Neural progenitor cell (in vitro differentiated cells): ENCODE results near the gene MAPKBP1. TPM values are rescaled to one million over a fixed set of nuclear protein-coding genes. Genes with fewer than 3 reads are reported as not detected.

Source experiments
- DNase-seq: peaks from one replicate; pipeline ENCODE4 v3.0.0-alpha.2; 2016; ENCODE audit warnings: low spot score
- H2AFZ ChIP-seq: fragments of 200-600 bp; sonication (generic); replicated peaks from 2 replicates; pipeline ENCODE4 v1.6.1; 2016; ENCODE audit warnings: antibody characterized with exemption
- H3F3A ChIP-seq: fragments of 200-600 bp; sonication (generic); 2 replicates; pipeline ENCODE4 v1.6.1; 2016; ENCODE audit warnings: antibody characterized with exemption, low read depth
- H3K27ac ChIP-seq: fragments of 200-600 bp; sonication (generic); 2 replicates; pipeline ENCODE4 v1.5.1; 2016; ENCODE audit warnings: mild to moderate bottlenecking
- H3K27me3 ChIP-seq: fragments of 200-600 bp; sonication (generic); 2 replicates; pipeline ENCODE4 v1.6.1; 2016; ENCODE audit warnings: mild to moderate bottlenecking, moderate library complexity
- H3K36me3 ChIP-seq: fragments of 200-600 bp; sonication (generic); 2 replicates; pipeline ENCODE4 v1.5.1; 2016
- H3K4me1 ChIP-seq: fragments of 200-600 bp; sonication (generic); 2 replicates; pipeline ENCODE4 v1.6.1; 2016; ENCODE audit warnings: mixed run types
- H3K4me2 ChIP-seq: fragments of 200-600 bp; sonication (generic); 2 replicates; pipeline ENCODE4 v1.6.1; 2016
- H3K4me3 ChIP-seq: fragments of 200-600 bp; sonication (generic); 2 replicates; pipeline ENCODE4 v1.5.1; 2016
- H3K79me2 ChIP-seq: fragments of 200-600 bp; sonication (generic); 2 replicates; pipeline ENCODE4 v1.6.1; 2016; ENCODE audit warnings: low read depth
- H3K9ac ChIP-seq: fragments of 200-600 bp; sonication (generic); 2 replicates; pipeline ENCODE4 v1.6.1; 2016
- H3K9me3 ChIP-seq: fragments of 200-600 bp; sonication (generic); 2 replicates; pipeline ENCODE4 v1.5.1; 2016; ENCODE audit warnings: low read depth
- H4K20me1 ChIP-seq: fragments of 200-600 bp; sonication (generic); 2 replicates; pipeline ENCODE4 v1.6.1; 2016; ENCODE audit warnings: low read depth
- H3K27ac Mint-ChIP-seq: 3 replicates; pipeline ENCODE4 v1.8.0; 2021; ENCODE audit warnings: mixed read lengths
- H3K27me3 Mint-ChIP-seq: 2 replicates; pipeline ENCODE4 v1.8.0; 2022; ENCODE audit warnings: low read depth, mild to moderate bottlenecking, inconsistent platforms, moderate library complexity, mixed read lengths; ENCODE audit not compliant: insufficient read depth
- H3K36me3 Mint-ChIP-seq: 3 replicates; pipeline ENCODE4 v1.8.0; 2021; ENCODE audit warnings: mixed read lengths
- H3K4me1 Mint-ChIP-seq: 3 replicates; pipeline ENCODE4 v1.8.0; 2021; ENCODE audit warnings: mixed read lengths
- H3K4me3 Mint-ChIP-seq: 3 replicates; pipeline ENCODE4 v1.8.0; 2021; ENCODE audit warnings: mild to moderate bottlenecking, moderate library complexity, mixed read lengths
- H3K9me3 Mint-ChIP-seq: 3 replicates; pipeline ENCODE4 v1.8.0; 2020; ENCODE audit warnings: mixed read lengths
- EZH2 ChIP-seq: fragments of 200-600 bp; sonication (generic); IDR thresholded peaks from 2 replicates; pipeline ENCODE4 v1.6.1; 2017; ENCODE audit warnings: antibody characterized with exemption, mild to moderate bottlenecking, moderate library complexity
- EZH2phosphoT487 ChIP-seq: fragments of 200-600 bp; sonication (generic); IDR thresholded peaks from 2 replicates; pipeline ENCODE4 v1.6.1; 2017; ENCODE audit warnings: antibody characterized with exemption
- total RNA-seq: library from RNA; depleted of rRNA; stranded (reverse); fragments of >200 nt; gene quantifications from 2 replicates; pipeline ENCODE4 v1.2.3, GENCODE V29; 2015; ENCODE audit warnings: low replicate concordance
- TF ChIP-seq, protein P1 (sequence below): fragments of 200-600 bp; sonication (generic); IDR thresholded peaks from 2 replicates; pipeline ENCODE4 v1.5.1; 2017; ENCODE audit warnings: antibody characterized with exemption, mild to moderate bottlenecking

Gene MAPKBP1
- total RNA-seq, 1 donor from 2014 or later = 10.1 TPM

DNA sequence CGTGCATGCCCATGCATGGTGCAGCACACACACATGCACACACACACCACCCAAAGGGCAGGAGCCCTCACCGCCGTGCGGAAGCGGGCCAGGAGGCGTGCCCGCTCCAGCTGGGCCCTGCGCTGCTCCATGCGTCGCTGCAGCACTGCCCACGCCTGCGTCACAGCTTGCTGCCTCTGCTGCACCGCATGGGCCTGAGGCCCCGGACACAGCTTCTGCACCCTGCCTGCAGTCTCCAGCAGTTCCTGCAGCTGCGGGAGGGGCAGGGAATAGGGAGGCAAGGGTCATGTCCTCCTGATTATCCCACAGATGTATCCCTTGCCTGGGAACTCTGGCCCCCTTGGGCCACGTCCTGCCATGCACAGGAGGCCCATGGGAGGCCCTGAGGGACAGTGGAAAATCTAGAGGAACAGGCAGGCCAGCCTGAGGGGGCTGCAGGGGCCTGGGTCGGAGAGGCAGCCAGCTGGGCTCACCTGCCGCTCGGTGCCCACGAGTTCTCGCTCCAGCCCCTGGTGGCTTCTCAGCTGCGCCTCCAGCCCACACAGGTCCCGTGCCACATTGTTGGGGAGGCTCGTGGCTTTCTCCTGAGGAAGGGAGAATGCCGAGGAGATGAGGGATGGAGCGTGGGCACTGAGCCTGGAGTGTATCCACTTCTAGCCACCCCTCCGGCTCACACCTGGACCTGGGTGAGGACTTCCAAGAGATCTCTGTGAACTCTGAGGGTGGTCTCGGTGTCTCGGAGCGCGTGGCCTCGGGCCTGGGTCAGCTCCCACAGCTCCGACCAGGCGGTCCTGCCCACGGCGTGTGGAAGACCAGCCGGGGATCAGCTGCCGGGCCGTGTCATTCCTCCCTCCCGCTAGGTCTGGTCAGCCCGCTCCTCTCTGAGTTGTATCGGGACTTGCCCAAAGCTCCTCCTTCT, 95.7 kb downstream of the MAPKBP1 start:
- no peaks in the 10 kb centered on the region for H4K20me1 ChIP-seq
- H3K9ac ChIP-seq = no peak overlapping the region
- no peaks in the 10 kb centered on the region for H3F3A ChIP-seq
- peaks cover 13% of the 10 kb centered on the region for H3K4me1 ChIP-seq
- DNase-seq = no peak
- TF ChIP-seq EZH2phosphoT487 (no peak), EZH2 (no peak)
- TF ChIP-seq, protein P1, sequence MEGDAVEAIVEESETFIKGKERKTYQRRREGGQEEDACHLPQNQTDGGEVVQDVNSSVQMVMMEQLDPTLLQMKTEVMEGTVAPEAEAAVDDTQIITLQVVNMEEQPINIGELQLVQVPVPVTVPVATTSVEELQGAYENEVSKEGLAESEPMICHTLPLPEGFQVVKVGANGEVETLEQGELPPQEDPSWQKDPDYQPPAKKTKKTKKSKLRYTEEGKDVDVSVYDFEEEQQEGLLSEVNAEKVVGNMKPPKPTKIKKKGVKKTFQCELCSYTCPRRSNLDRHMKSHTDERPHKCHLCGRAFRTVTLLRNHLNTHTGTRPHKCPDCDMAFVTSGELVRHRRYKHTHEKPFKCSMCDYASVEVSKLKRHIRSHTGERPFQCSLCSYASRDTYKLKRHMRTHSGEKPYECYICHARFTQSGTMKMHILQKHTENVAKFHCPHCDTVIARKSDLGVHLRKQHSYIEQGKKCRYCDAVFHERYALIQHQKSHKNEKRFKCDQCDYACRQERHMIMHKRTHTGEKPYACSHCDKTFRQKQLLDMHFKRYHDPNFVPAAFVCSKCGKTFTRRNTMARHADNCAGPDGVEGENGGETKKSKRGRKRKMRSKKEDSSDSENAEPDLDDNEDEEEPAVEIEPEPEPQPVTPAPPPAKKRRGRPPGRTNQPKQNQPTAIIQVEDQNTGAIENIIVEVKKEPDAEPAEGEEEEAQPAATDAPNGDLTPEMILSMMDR = no peak
- peak overlapping the region; percentile 88 for H3K27ac Mint-ChIP-seq
- H3K27me3 ChIP-seq = no peaks in the 10 kb centered on the region
- H3K9me3 ChIP-seq = no peaks in the 10 kb centered on the region
- H3K4me3 Mint-ChIP-seq = no peak overlapping the region
- H3K9me3 Mint-ChIP-seq = no peaks in the 10 kb centered on the region
- no peak overlapping the region for H3K27ac ChIP-seq
- H3K36me3 ChIP-seq = no peaks in the 10 kb centered on the region
- no peaks in the 10 kb centered on the region for H3K79me2 ChIP-seq
- no peak overlapping the region for H3K4me3 ChIP-seq
- H3K36me3 Mint-ChIP-seq = no peaks in the 10 kb centered on the region
- H2AFZ ChIP-seq = no peak overlapping the region
- peaks cover 31% of the 10 kb centered on the region for H3K4me1 Mint-ChIP-seq
- H3K27me3 Mint-ChIP-seq = peaks cover 18% of the 10 kb centered on the region
- H3K4me2 ChIP-seq = no peak overlapping the region

DNA sequence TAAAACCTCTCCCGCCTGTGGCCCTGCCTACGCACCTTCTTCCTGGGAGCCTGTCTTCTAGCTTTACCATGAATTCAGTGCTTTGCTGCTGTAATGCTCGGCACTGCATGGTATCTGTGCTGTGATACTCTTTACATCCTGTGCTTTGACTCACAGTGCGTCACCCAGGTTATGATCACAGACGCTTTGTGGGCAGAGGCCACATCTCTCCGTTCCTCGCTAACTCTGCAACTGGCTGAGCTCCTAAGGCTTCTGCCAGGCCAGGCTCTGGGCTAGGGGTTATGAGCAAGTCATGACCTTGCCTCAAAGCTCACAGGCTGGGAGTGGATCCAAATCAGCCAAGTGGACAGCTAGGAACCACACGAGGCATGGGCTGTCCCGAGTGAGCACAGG, 96.4 kb downstream of the MAPKBP1 start:
- H3K27ac Mint-ChIP-seq = peak overlapping the region; percentile 88

DNA sequence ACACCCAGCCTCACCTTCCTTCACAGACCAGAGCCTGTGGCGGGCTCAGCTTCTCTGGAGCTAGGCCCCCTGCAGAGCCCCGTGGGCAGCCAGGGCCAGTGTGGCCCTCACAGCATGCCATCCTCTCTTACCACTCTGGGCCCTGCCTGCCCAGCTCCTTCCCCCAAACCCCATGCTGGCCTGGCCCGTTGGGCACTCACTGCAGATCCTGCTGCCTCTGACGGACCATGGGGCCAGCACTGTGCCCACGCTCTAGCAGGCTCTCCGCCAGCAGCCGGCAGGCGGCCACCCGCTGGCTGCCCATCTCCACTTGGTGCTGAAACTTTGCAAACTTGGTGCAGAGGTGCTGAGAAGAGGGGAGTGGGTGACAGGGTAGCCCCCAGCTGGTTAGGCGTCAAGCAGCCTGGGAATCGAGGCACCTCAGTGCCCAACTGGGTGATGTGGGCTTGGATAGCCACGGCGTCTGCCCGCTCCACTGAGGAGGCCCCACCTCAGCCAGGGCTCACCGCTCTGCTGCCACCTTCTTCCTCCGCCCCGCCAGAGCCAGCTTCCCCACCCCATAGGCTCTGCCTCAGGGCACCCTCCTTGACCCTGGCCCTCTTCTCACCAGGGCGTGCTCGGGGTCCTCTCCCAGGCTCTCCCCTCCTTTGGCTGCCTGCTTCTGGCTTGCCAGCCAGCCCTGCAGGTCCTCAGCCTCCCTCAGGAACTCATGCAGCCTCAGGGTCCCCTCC, 97.1 kb downstream of the MAPKBP1 start:
- Histone ChIP-seq H4K20me1 (no peaks in the 10 kb centered on the region), H3K9ac (no peak overlapping the region), H3K27ac (no peak overlapping the region), H3K4me3 (no peak overlapping the region), H2AFZ (no peak overlapping the region), H3K79me2 (no peaks in the 10 kb centered on the region), H3K36me3 (no peaks in the 10 kb centered on the region), H3K4me1 (peaks cover 7% of the 10 kb centered on the region), H3K9me3 (no peaks in the 10 kb centered on the region), H3K4me2 (no peak overlapping the region), H3F3A (no peaks in the 10 kb centered on the region), H3K27me3 (no peaks in the 10 kb centered on the region)
- Mint-ChIP-seq H3K4me3 (no peak overlapping the region), H3K27me3 (peaks cover 17% of the 10 kb centered on the region), H3K27ac (no peak overlapping the region), H3K4me1 (peaks cover 20% of the 10 kb centered on the region), H3K36me3 (no peaks in the 10 kb centered on the region), H3K9me3 (no peaks in the 10 kb centered on the region)
- TF ChIP-seq EZH2 (no peak), EZH2phosphoT487 (no peak)
- TF ChIP-seq, protein P1 = no peak
- no peak for DNase-seq

More for the DNA sequence above, 96.4 kb downstream of the MAPKBP1 start:
- Histone ChIP-seq H3K9me3 (no peaks in the 10 kb centered on the region), H3K79me2 (no peaks in the 10 kb centered on the region), H3K4me2 (no peak overlapping the region), H3K36me3 (no peaks in the 10 kb centered on the region), H3K27ac (no peak overlapping the region), H3K4me1 (peaks cover 13% of the 10 kb centered on the region), H3K9ac (no peak overlapping the region), H3K4me3 (no peak overlapping the region), H4K20me1 (no peaks in the 10 kb centered on the region), H2AFZ (no peak overlapping the region), H3K27me3 (no peaks in the 10 kb centered on the region), H3F3A (no peaks in the 10 kb centered on the region)
- Mint-ChIP-seq H3K4me3 (no peak overlapping the region), H3K36me3 (no peaks in the 10 kb centered on the region), H3K9me3 (no peaks in the 10 kb centered on the region), H3K4me1 (peaks cover 24% of the 10 kb centered on the region), H3K27me3 (peaks cover 17% of the 10 kb centered on the region)
- TF ChIP-seq EZH2phosphoT487 (no peak), EZH2 (no peak)
- TF ChIP-seq, protein P1 = no peak
- DNase-seq = no peak
